Nucleus accumbens (tissue), 56 donors: ENCODE measurements around the gene ITIH1.
A peak's percentile ranks its signal among the peaks of the same experiment; 100 is the strongest.

Experiments
- DNase-seq, 56 donors: peaks; one replicate each; lab custom pipeline; 2025; lab: John Stamatoyannopoulos, UW

The ITIH1 gene

GRCh38 chr3:52787672-52788625 lies 10.6 kb downstream of the ITIH1 start:
- DNase-seq = no peak

DNA sequence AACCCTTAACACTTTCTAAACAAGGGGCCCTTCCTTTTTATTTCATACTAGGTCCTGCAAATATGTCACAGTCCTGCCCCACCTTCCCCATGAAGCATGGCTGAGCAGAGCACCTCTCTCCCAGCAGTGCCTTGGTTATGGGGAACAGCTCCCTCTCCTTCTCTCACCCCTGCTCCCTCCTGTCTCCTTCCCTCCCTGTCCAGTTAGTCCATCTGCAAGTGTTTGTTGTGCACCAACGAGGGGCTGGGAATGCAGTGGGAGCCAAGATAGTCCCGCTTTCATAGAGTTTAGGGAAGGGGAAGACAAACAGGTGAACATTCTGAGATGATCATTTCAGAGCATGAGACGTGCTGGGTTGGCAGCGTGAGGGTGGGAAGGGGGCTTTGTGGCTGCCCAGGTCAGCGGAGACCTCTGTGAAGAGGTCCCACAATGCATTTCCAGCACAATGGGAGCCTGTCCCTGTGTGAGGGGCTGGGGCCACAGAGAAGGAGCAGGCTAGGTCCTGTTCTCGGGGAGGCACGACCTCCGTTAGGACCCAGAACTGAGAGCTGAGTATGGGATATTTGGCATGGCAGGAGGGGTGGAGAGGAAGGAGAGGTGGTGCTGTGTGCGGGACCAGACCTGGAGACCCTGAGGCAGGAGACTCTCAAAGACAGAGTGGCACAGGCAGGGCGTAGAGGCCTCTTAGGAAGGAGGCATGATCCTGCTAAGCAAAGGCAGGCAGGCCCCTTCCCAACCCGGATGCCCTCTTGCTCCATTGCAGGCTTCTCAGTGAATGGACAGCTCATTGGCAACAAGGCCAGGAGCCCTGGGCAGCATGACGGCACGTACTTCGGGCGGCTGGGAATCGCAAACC lies 11.7 kb downstream of the ITIH1 start:
- DNase-seq = no peak

DNA sequence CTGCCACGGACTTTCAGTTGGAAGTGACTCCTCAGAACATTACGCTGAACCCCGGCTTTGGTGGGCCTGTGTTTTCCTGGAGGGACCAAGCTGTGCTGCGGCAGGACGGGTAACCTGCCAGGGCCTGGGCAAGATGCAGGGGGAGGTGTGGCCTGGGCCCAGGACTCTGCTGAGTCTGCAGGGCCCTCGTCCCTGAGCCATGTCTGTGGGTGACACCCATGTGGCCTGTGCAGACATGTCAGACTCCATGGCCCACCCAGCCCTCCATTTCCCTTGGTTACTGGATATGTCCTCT lies 12.3 kb downstream of the ITIH1 start:
- DNase-seq = no peak

DNA sequence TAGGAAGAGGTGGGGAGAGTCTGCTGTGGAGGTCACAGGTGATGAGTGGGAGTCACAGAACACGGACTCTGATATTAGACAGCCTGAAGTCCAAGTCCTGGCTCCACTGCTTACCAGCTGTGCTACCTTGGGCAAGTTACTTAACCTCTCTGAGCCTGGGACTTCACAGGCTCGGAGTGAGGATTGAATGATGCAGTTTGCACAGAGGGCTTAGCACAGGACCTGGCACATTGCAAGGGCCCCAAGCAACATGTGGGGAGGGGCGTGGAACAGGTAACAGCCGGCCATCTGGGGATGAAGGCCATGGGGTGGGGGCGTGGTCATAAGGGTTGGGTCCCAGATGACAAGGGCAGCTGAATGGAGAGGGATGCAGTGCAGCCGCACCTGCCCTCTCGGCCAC lies 12.9 kb downstream of the ITIH1 start:
- DNase-seq = no peak

- DNase-seq = no peak
These were observed 13.3 kb downstream of the ITIH1 start for GRCh38 chr3:52790741-52791140.

DNA sequence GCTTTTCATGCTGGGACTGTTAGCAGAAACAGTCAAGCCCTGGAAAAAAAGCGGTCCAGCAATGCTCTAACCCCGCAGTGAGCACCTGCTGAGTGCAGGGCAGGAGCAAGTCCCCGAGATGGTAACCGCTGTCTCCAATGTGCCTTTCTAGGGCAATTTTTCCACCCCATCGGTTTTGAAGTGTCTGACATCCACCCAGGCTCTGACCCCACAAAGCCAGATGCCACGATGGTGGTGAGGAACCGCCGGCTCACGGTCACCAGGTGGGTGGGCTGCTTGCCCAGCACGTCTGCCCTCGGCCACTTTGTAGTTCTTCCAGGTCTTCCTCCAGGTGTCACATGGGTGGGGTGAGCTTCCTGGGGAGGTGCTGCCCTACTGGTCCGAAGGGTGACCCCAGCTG lies 14.0 kb downstream of the ITIH1 start:
- DNase-seq = no peak

- no peak for DNase-seq
These were observed 14.5 kb downstream of the ITIH1 start for GRCh38 chr3:52791928-52792327.

GRCh38 chr3:52792413-52792812 lies 15.0 kb downstream of the ITIH1 start:
- DNase-seq = no peak

DNA sequence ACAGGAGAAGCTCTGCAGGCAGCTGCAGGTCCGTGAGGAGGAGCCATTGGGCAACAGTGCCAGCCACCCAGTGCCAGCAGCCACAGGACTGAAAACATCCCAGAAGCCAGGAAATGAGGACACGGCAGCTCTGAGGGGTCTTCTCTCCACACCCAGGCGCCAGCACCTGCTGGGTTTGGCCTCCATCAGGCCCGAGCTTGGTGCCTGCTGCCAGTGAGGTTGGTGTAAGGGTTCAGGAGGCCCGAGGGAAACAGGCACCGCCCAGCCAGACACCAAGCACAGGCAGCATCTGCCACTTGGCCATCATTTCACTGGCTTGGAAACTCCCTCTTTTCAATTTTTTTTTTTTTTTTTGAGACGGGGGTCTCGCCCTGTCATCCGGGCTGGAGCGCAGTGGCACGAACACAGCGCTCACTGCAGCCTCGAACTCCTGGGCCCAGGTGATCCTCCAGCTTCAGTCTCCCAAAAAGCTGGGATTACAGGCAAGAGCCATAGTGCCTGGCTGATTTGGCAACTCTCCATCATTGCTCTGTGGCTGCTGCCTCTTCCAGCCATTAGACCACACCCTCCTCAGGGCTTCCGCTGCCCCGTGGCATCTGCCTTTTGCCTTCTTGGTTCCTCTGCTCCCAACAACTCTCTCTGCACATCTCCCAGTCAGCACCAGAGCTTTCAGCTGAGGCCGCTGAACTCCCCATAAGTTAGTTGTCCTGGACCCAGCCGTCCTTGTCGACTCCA lies 15.7 kb downstream of the ITIH1 start:
- no peak for DNase-seq

DNA sequence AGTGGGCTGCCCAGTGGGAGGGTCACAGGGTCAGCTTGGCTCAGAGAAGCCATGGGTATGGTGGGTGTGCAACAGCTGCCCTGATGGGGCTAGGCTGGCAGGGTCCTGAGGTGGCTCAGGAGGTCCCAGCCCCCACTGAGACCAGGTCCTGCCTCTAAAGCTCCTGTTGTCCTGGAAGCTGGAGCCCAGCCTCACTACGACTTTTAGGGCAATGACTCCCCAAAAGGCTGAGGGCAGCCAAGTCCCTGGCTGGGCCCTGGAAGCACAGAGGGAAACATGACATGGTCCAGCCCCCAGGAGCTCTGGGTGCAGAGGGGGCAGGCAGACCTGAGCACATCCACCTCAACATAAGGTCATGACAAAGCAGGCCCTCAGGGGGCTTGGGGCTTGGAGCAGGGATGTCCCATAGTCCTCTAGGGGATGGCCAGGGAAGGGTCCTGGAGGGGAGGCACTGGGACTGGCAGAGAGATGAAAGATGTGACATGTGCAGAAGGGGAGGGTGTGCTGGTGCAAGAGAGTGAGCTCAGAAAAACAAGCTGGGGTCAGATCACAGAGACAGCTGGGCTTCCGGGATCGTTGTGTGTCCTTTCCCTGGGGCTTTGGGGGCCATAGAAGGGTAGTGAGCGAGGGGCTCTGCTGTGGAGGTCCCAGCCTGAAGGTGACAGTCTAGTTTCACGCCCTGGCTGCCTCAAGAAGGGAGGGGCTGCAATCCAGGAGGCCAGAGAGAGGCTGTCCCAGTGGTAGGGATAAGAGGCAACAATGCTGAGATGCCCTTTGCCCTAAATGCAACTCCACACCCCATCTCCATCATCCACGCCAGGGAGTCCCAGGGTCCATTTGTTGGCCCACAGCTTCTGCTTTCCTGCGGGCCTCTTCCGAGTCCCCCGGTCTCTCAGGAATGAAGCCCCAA lies 16.6 kb downstream of the ITIH1 start:
- no peak for DNase-seq

DNA sequence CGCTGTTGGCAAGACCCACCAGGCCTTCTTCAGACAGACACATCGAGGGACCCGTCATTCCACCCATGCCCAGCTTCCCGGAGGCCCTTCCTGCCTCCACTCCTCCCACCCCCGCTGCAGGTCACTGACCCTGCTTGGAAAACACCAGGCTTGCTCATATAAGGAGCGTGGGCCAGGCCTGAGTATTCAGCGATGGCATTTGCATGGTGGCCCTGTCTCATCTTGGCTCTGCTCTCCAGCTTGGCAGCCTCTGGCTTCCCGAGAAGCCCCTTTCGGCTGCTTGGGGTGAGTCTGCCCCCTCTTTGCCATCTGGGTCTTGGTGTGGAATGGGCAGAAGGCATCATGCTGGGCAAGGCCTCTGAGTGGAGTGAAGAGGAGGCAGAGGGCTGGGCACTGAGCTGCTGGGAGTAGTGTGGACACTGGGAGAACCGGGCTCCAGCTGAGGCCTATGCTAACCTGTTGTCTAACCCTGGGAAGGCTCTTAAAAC lies 17.3 kb downstream of the ITIH1 start, which contains the start of gene ITIH3:
TSS of gene ITIH3 (plus strand) at position 185 of the 488 bp plus-strand sequence. CDS start at position 193, 8 bp downstream.
- no peak for DNase-seq

DNA sequence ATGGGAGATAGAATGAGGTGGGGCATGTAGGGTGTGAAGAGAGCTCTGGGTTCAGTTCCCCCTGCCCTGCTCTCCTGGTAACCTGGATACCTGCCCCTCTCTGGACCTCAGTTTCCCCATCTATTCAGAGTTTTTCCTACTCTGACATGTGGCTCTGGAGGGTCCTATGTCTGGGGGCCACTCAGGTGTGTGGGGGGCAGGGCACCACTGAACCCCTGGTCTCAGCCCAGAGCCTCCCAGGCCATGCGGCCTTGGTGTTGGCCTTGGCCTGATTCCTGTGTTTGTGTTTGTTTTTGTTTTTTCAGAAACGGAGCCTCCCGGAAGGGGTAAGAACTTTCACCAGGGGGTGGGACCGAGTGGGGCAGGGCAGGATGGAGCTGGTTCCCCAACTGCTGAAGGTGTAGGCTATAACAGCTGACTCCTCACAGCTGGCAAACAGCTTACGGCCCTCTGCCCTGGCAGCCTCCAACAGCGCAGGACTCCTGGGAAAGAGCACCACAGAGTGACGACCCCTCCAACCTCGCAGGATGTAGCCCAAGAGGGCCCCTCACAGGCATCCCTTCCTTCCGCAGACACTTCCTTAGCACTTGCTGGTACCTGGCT lies 18.0 kb downstream of the ITIH1 start:
- no peak for DNase-seq

- no peak for DNase-seq
These were observed 19.0 kb downstream of the ITIH1 start for GRCh38 chr3:52796411-52796810.

GRCh38 chr3:52798376-52798977 lies 21.1 kb downstream of the ITIH1 start:
- DNase-seq = peak in 1 of 56 donors; percentile 20

DNA sequence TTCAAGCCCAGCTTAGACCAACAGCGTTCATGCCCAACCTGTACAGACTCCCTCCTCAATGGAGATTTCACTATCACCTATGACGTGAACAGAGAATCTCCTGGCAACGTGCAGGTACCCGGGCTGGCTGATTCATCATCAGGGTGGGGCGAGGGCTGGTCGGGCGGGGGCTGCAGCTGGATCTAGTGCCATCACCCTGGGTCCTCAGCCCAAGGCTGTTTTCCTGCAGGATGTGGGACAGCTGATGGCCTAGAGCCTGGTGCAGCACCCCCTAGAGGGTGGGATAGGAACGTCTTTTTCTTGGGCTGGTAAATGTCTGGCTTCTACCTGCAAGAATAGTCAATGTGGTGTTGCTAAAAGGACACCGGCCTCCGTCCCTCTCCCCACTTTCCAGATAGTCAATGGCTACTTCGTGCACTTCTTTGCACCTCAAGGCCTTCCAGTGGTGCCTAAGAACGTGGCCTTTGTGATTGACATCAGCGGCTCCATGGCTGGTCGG lies 21.6 kb downstream of the ITIH1 start:
- peak in 11 of 56 donors; percentile 5 to 39 (median 18) for DNase-seq

GRCh38 chr3:52800079-52800478 lies 22.7 kb downstream of the ITIH1 start:
- DNase-seq = no peak

DNA sequence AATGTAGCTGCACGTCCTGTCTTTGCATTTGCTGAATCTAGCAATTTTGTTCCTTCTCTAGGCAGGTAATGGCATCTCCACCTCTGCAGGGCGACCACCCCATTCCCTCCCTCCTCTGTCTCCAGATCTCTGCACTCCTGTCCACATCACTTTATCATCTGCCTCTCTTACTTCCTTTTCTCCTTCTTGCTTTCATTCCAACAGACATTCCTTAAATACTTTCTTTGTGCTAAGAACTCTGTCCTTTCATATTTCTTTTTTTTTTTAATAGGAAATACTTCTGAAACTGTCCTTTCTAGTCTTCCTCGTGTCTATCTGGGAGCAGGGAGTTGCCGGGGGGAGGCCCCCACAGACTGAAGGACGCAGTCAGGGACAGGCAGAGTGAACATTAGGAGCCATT lies 24.4 kb downstream of the ITIH1 start:
- DNase-seq = no peak

DNA sequence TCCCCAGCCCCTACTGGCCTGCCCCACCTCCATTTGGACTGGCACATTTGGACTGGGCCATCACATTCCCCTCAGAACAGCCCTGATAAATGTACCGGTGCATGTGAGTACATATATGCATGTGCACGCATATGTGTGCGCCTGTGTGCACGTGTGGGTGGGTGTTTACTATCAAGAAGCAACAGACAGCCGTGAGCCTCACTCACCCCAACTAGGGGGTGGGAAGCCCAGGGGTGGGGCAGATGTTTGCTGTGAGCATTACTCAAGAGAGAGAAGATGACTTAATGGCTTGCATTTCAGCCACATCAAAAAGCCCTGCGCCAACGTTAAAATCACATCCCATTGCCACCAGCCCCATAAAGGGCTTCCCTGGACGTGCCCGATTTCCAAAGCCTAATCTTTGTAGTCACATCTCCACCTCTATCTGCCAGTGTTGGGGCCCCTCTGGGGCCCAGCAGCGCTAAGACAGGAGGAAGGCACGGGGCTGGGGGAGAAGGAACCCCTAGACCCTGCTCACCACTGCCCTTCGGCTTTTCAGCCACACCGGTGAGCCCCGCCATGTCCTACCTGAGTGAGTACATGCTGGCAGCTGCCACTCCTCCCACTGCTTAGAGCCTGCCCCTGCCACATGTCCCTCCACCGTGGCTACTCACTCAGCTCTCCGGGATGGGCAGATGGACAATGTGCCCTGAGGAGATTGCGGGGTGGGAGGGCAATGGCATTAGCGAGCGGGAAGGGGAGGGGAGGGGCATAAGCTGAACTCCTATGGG lies 28.1 kb downstream of the ITIH1 start:
- DNase-seq = no peak
